Ovary (tissue), 9 donors: ENCODE results near the gene ACACB. TPM values are rescaled to one million over a fixed set of nuclear protein-coding genes. Genes with fewer than 3 reads are reported as not detected.

ENCODE experiments used
- DNase-seq, 5 donors: peaks; one replicate each; pipeline ENCODE4 v3.0.0-alpha.2; 2019 to 2020
- H3K27ac ChIP-seq, 2 donors: fragments of 200-600 bp; one replicate each; pipeline versions ENCODE4 v1.5.1 to v1.8.0; 2019 to 2022
- H3K27me3 ChIP-seq: fragments of 200-600 bp; one replicate; pipeline ENCODE4 v1.8.0; 2022
- H3K36me3 ChIP-seq: fragments of 200-600 bp; sonication (generic); one replicate; pipeline ENCODE4 v1.5.1; 2019
- H3K4me1 ChIP-seq: one replicate; pipeline ENCODE4 v1.8.1; 2013; ENCODE audit warnings: mild to moderate bottlenecking, moderate library complexity; ENCODE audit not compliant: insufficient read depth
- H3K4me3 ChIP-seq: fragments of 200-600 bp; sonication (generic); one replicate; pipeline ENCODE4 v1.5.1; 2017
- H3K9me3 ChIP-seq, 2 donors: fragments of 200-600 bp in 1 of 2; sonication (generic) in 1 of 2; one replicate each; pipeline versions ENCODE4 v1.5.1 to v1.8.1; 2013 to 2019; ENCODE audit warnings: mild to moderate bottlenecking in 1 of 2, moderate library complexity in 1 of 2
- EP300 ChIP-seq: sonication (generic); formaldehyde crosslinking; IDR thresholded peaks from one replicate; pipeline ENCODE4 v1.6.1; 2017; ENCODE audit warnings: antibody characterized with exemption
- POLR2A ChIP-seq: fragments of 450-650 bp; IDR thresholded peaks from one replicate; pipeline ENCODE4 v1.6.1; 2017; ENCODE audit warnings: antibody characterized with exemption, mild to moderate bottlenecking, moderate library complexity
- WGBS, 3 donors: extraction: QIAGEN DNeasy Blood & Tissue Kit in 1 of 3; methylation state at CpG; one replicate each; pipeline versions ENCODE4 v1.1.5 to v1.1.7; 2013 to 2017; 5-methylcytosine and 5-hydroxymethylcytosine counted together
- intact Hi-C, 4 donors: fragments of 100-400 bp; cut with DNase I; formaldehyde crosslinking; loops; one replicate each; pipeline versions ENCODE4 v1.11.0 to v1.15.1; 2022 to 2023
- polyA plus RNA-seq, 2 donors: library from polyadenylated mRNA; stranded (reverse); fragments of 200-250 nt in 1 of 2; fragments of 350-450 nt in 1 of 2; fragmentation: Illumina TruSeq in 1 of 2; extraction: RNeasy Lipid Tissue Mini Kit (QIAGEN cat#74804) in 1 of 2; gene quantifications; one replicate each; pipeline ENCODE4 v1.2.3, GENCODE V29; 2013 to 2014
- total RNA-seq, 7 donors: library from RNA; depleted of rRNA in 2 of 7; stranded (reverse); fragments of >200 nt in 2 of 7; fragmentation: NEBNext Ultra II Directional in 3 of 7; extraction: Animal tissue kit (Norgen Biotek cat#: 25700) in 3 of 7; gene quantifications; one replicate each; pipeline versions ENCODE4 v1.1.0 to v1.2.4, GENCODE V29; 2016 to 2023
- TF ChIP-seq, protein P1 (sequence below), 3 donors: fragments of 450-650 bp in 2 of 3; fragments of 200-600 bp in 1 of 3; IDR thresholded peaks; one replicate each; pipeline versions ENCODE4 v1.5.1 to v1.8.0; 2016 to 2022; ENCODE audit warnings: antibody characterized with exemption in 3 of 3, mild to moderate bottlenecking in 1 of 3
- donor health status: DM: no; HTN: no; CAD: no; lungs with moderate emphysema.
- donor health status: DM: no; HTN: no; CAD: no.
- donor health status: Bipolar disorder and iron deficiency.
- donor health status: DM: yes; HTN: yes; CAD: no.
- donor health status: DM: no; HTN: no; CAD: no.
- donor health status: DM: yes; HTN: yes; CAD: no.

Gene ACACB
- total and polyA plus RNA-seq, 9 donors = 20.5 to 56.5 (median 40.4) TPM

GRCh38 chr12:109197327-109197726 lies 80.9 kb downstream of the ACACB start:
- no peak overlapping the region for H3K27ac ChIP-seq

DNA sequence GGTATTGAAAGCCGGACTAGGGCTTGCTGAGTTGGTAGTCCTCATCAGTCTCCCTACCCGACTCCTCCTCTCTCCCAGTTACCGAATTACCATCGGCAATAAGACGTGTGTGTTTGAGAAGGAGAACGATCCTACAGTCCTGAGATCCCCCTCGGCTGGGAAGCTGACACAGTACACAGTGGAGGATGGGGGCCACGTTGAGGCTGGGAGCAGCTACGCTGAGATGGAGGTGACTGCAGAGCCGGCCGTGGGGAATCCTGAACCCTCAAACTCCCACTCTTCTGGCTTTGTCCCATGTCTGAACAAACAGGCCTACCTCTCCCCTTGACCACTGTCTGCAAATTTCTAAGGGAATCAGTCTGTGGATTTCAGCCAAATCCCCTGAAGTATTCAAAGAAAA lies 82.9 kb downstream of the ACACB start:
- no peak for TF ChIP-seq POLR2A
- TF ChIP-seq, protein P1, sequence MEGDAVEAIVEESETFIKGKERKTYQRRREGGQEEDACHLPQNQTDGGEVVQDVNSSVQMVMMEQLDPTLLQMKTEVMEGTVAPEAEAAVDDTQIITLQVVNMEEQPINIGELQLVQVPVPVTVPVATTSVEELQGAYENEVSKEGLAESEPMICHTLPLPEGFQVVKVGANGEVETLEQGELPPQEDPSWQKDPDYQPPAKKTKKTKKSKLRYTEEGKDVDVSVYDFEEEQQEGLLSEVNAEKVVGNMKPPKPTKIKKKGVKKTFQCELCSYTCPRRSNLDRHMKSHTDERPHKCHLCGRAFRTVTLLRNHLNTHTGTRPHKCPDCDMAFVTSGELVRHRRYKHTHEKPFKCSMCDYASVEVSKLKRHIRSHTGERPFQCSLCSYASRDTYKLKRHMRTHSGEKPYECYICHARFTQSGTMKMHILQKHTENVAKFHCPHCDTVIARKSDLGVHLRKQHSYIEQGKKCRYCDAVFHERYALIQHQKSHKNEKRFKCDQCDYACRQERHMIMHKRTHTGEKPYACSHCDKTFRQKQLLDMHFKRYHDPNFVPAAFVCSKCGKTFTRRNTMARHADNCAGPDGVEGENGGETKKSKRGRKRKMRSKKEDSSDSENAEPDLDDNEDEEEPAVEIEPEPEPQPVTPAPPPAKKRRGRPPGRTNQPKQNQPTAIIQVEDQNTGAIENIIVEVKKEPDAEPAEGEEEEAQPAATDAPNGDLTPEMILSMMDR (IDR thresholded peaks at IDR 0.05) = no peak
- TF ChIP-seq EP300 = no peak
- Histone ChIP-seq H3K27ac (no peak overlapping the region), H3K9me3 (no peaks in the 10 kb centered on the region), H3K36me3 (no peaks in the 10 kb centered on the region), H3K27me3 (no peaks in the 10 kb centered on the region), H3K4me1 (no peaks in the 10 kb centered on the region), H3K4me3 (no peak overlapping the region)
- no peak for DNase-seq
- intact Hi-C loops = no loop called here
- WGBS, 3 donors = 85 to 94% (median 92%) methylated on average over 11 of the region's 11 CpGs

More at GRCh38 chr12:109197327-109197726, 80.9 kb downstream of the ACACB start:
- TF ChIP-seq POLR2A = no peak
- TF ChIP-seq EP300 = no peak
- TF ChIP-seq, protein P1 (IDR thresholded peaks at IDR 0.05) = no peak
- WGBS, 3 donors = 93 to 96% (median 94%) methylated on average over 10 of the region's 10 CpGs
- no peak for DNase-seq
- Histone ChIP-seq H3K4me3 (no peak overlapping the region), H3K27me3 (no peaks in the 10 kb centered on the region), H3K4me1 (no peaks in the 10 kb centered on the region), H3K36me3 (no peaks in the 10 kb centered on the region), H3K9me3 (no peaks in the 10 kb centered on the region)
- intact Hi-C loops = no loop called here

DNA sequence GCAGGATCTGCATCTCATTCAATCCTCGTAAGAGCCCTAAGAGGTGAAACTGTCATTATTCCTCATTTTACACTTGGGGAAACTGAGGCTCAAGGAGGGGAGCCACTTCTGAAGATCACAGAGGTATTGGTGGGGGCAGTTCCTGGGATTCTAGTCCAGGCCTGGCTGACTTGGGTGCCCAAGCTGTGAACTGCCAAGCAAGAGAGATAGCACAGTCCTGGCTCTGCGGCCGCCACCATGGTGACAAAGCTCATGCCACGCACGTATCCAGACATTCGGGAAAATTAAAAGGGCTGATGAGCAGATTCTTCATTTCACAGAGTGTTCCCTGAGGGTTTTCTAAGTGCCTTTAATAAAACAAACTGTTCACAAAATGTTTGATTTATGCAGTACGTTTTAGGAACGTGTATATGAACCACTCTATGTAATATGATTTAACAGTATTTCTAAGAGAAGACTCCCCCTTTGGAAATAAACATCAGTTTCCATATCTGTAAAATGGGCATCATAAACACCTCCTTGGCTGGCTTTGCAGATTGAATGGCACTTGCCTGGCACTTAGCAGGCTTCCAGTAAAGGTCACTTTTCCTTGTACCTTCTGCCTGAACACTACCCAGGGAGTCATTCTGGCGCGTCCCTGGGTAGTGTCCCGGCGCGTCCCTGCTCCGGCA lies 84.6 kb downstream of the ACACB start:
- no peak for DNase-seq
- Histone ChIP-seq H3K4me1 (no peaks in the 10 kb centered on the region), H3K27me3 (no peaks in the 10 kb centered on the region), H3K4me3 (no peak overlapping the region), H3K36me3 (no peaks in the 10 kb centered on the region), H3K9me3 (no peaks in the 10 kb centered on the region), H3K27ac (no peak overlapping the region)
- TF ChIP-seq POLR2A (no peak), EP300 (no peak)
- TF ChIP-seq, protein P1 (IDR thresholded peaks at IDR 0.05) = no peak
- intact Hi-C loops = no loop called here
- 92 to 94% (median 93%) methylated on average over 14 of the region's 14 CpGs for WGBS, 3 donors

- no peaks in the 10 kb centered on the region for H3K4me1 ChIP-seq
- no peaks in the 10 kb centered on the region for H3K36me3 ChIP-seq
- H3K9me3 ChIP-seq = no peaks in the 10 kb centered on the region
- DNase-seq = no peak
- no peak overlapping the region for H3K27ac ChIP-seq
- TF ChIP-seq, protein P1 (IDR thresholded peaks at IDR 0.05) = no peak
- TF ChIP-seq POLR2A (no peak), EP300 (no peak)
- 84 to 93% (median 91%) methylated on average over 17 of the region's 17 CpGs for WGBS, 3 donors
- intact Hi-C loops = no loop called here
- no peaks in the 10 kb centered on the region for H3K27me3 ChIP-seq
- H3K4me3 ChIP-seq = no peak overlapping the region
Observed at GRCh38 chr12:109201496-109201885, 85.1 kb downstream of the ACACB start.
